GM18868 (cell line): ENCODE results near the gene SWAP70.
"Not testable (repeated sequence)": the region's sequence is repeated elsewhere in the genome, so short reads cannot be mapped to it uniquely, and the experiment has no call there.

Experiments used
- ATAC-seq: cut with Tn5 transposase; IDR thresholded peaks from one replicate; pipeline ENCODE4 v1.9.1; 2021; ENCODE audit warnings: mild to moderate bottlenecking, moderate library complexity; ENCODE audit not compliant: unreplicated experiment

SWAP70 gene

GRCh38 chr11:9719566-9720289 is 55.9 kb downstream of the SWAP70 start:
- ATAC-seq = no peak

- no peak for ATAC-seq
Measured at GRCh38 chr11:9720290-9720630, 56.4 kb downstream of the SWAP70 start.

GRCh38 chr11:9722023-9722422 is 58.1 kb downstream of the SWAP70 start:
- no peak for ATAC-seq

GRCh38 chr11:9722893-9723292 is 59.0 kb downstream of the SWAP70 start:
- no peak for ATAC-seq

- peak; percentile 78 for ATAC-seq
Measured at GRCh38 chr11:9726321-9727022, 62.6 kb downstream of the SWAP70 start.

- no peak for ATAC-seq
Measured at GRCh38 chr11:9728058-9728457, 64.2 kb downstream of the SWAP70 start.

- ATAC-seq = no peak
Measured at GRCh38 chr11:9731256-9731655, 67.4 kb downstream of the SWAP70 start.

- ATAC-seq = no peak
Measured at GRCh38 chr11:9732453-9732852, 68.6 kb downstream of the SWAP70 start.

- ATAC-seq = no peak
Measured at GRCh38 chr11:9733212-9733611, 69.3 kb downstream of the SWAP70 start.

- no peak for ATAC-seq
Measured at GRCh38 chr11:9735236-9735635, 71.4 kb downstream of the SWAP70 start.

GRCh38 chr11:9735919-9736318 is 72.0 kb downstream of the SWAP70 start:
- no peak for ATAC-seq

GRCh38 chr11:9736365-9736764 is 72.5 kb downstream of the SWAP70 start:
- no peak for ATAC-seq

GRCh38 chr11:9738116-9738515 is 74.2 kb downstream of the SWAP70 start:
- no peak for ATAC-seq

- ATAC-seq = no peak
Measured at GRCh38 chr11:9738707-9739106, 74.8 kb downstream of the SWAP70 start.

- no peak for ATAC-seq
Measured at GRCh38 chr11:9739123-9739900, 75.4 kb downstream of the SWAP70 start.

GRCh38 chr11:9740202-9740883 is 76.5 kb downstream of the SWAP70 start:
- no peak for ATAC-seq

- ATAC-seq = no peak
Measured at GRCh38 chr11:9741260-9741659, 77.4 kb downstream of the SWAP70 start.

- ATAC-seq = not testable (repeated sequence)
Measured at GRCh38 chr11:9743512-9743911, 79.6 kb downstream of the SWAP70 start.

GRCh38 chr11:9745411-9746211 is 81.7 kb downstream of the SWAP70 start:
- ATAC-seq = peak; percentile 67

- ATAC-seq = no peak
Measured at GRCh38 chr11:9747229-9747628, 83.4 kb downstream of the SWAP70 start.
